Psoas muscle (tissue), 8 donors: ENCODE data around the gene TXNDC5. TPM values are rescaled to one million over a fixed set of nuclear protein-coding genes. Genes with fewer than 3 reads are reported as not detected.

Experiments
- ATAC-seq, 4 donors: fragments of 200-7000 bp; cut with Tn5 transposase; one replicate each; pipeline ENCODE4 v1.9.1; 2020; ENCODE audit warnings: moderate library complexity in 3 of 4, mild to moderate bottlenecking in 2 of 4
- DNase-seq, 2 donors: peaks; one replicate each; pipeline ENCODE4 v3.0.0-alpha.2; 2020
- H3K27ac ChIP-seq: fragments of 200-600 bp; one replicate; pipeline ENCODE4 v1.8.0; 2022
- H3K27me3 ChIP-seq, 3 donors: fragments of 200-600 bp in 1 of 3; one replicate each; pipeline versions ENCODE4 v1.6.1 to v1.8.0; 2013 to 2022; ENCODE audit warnings: low read length in 2 of 3, mild to moderate bottlenecking in 2 of 3, moderate library complexity in 1 of 3; ENCODE audit not compliant: insufficient read depth in 3 of 3
- H3K36me3 ChIP-seq, 2 donors: fragments of 200-600 bp in 1 of 2; one replicate each; pipeline versions ENCODE4 v1.6.1 to v1.8.0; 2013 to 2022; ENCODE audit warnings: low read depth in 1 of 2, mild to moderate bottlenecking in 1 of 2, moderate library complexity in 1 of 2; ENCODE audit not compliant: insufficient read depth in 1 of 2
- H3K4me1 ChIP-seq: fragments of 200-600 bp; one replicate; pipeline ENCODE4 v1.8.0; 2022
- H3K4me3 ChIP-seq: fragments of 200-600 bp; one replicate; pipeline ENCODE4 v1.8.0; 2022; ENCODE audit warnings: mild to moderate bottlenecking
- H3K9me3 ChIP-seq: fragments of 200-600 bp; one replicate; pipeline ENCODE4 v1.8.0; 2022
- WGBS, 3 donors: extraction: QIAGEN DNeasy Blood & Tissue Kit; methylation state at CpG; one replicate each; pipeline versions ENCODE4 v1.1.6 to v1.1.7; 2013; 5-methylcytosine and 5-hydroxymethylcytosine counted together
- intact Hi-C, 2 donors: fragments of 100-400 bp; cut with DNase I; formaldehyde crosslinking; loops; one replicate each; pipeline versions ENCODE4 v1.11.0 to v1.14.2; 2022
- polyA plus RNA-seq, 3 donors: library from polyadenylated mRNA; stranded (reverse); fragments of 200-250 nt; gene quantifications; one replicate each; pipeline ENCODE4 v1.2.3, GENCODE V29; 2013
- total RNA-seq, 4 donors: library from RNA; stranded (reverse); fragmentation: NEBNext Ultra II Directional in 2 of 4; extraction: Animal tissue kit (Norgen Biotek cat#: 25700) in 2 of 4; gene quantifications; one replicate each; pipeline versions ENCODE4 v1.2.1 to v1.2.4, GENCODE V29; 2021 to 2023
- TF ChIP-seq, protein P1 (sequence below): fragments of 200-600 bp; IDR thresholded peaks from one replicate; pipeline ENCODE4 v1.8.0; 2022; ENCODE audit warnings: antibody characterized with exemption
- donor health status: healthy with polysubstance abuse.
- donor health status: DM: no; HTN: no; CAD: no; lungs with moderate emphysema.
- donor health status: Bipolar disorder and iron deficiency.
- donor health status: healthy.
- donor health status: DM: yes; HTN: yes; CAD: no.
- donor health status: DM: no; HTN: no; CAD: no.
- donor health status: DM: no; HTN: no; CAD: no.
- donor health status: DM: yes; HTN: yes; CAD: no.

The TXNDC5 gene
- total and polyA plus RNA-seq, 7 donors: 15.5 to 50.2 (median 24.6) TPM

DNA sequence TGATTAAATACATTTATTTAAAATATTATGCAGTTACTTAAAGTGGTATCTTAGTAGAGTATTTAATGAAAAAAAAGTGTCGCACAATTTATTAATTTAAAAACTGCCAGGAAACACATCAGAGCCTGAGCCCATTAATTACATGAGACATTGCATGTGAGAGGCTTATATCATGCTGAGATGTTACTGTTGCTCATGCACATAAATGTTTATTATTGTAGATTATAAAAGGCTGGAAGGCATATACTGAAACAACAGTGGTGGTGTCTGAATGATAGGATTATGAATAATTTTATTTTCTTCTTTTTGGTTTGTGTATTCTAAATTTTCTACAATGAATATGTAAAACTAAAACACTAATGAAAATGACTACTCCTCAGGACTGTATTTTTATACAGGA, 45.7 kb upstream of the TXNDC5 start:
- Histone ChIP-seq H3K9me3 (no peaks in the 10 kb centered on the region), H3K4me1 (no peaks in the 10 kb centered on the region), H3K27me3 (no peaks in the 10 kb centered on the region), H3K4me3 (no peak overlapping the region), H3K27ac (no peak overlapping the region), H3K36me3 (no peaks in the 10 kb centered on the region)
- ATAC-seq (no peak), DNase-seq (no peak)
- WGBS, 3 donors: 98 to 100% (median 100%) methylated on average over 1 of the region's 1 CpG
- intact Hi-C loops: no loop called here
- TF ChIP-seq, protein P1, sequence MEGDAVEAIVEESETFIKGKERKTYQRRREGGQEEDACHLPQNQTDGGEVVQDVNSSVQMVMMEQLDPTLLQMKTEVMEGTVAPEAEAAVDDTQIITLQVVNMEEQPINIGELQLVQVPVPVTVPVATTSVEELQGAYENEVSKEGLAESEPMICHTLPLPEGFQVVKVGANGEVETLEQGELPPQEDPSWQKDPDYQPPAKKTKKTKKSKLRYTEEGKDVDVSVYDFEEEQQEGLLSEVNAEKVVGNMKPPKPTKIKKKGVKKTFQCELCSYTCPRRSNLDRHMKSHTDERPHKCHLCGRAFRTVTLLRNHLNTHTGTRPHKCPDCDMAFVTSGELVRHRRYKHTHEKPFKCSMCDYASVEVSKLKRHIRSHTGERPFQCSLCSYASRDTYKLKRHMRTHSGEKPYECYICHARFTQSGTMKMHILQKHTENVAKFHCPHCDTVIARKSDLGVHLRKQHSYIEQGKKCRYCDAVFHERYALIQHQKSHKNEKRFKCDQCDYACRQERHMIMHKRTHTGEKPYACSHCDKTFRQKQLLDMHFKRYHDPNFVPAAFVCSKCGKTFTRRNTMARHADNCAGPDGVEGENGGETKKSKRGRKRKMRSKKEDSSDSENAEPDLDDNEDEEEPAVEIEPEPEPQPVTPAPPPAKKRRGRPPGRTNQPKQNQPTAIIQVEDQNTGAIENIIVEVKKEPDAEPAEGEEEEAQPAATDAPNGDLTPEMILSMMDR: no peak

DNA sequence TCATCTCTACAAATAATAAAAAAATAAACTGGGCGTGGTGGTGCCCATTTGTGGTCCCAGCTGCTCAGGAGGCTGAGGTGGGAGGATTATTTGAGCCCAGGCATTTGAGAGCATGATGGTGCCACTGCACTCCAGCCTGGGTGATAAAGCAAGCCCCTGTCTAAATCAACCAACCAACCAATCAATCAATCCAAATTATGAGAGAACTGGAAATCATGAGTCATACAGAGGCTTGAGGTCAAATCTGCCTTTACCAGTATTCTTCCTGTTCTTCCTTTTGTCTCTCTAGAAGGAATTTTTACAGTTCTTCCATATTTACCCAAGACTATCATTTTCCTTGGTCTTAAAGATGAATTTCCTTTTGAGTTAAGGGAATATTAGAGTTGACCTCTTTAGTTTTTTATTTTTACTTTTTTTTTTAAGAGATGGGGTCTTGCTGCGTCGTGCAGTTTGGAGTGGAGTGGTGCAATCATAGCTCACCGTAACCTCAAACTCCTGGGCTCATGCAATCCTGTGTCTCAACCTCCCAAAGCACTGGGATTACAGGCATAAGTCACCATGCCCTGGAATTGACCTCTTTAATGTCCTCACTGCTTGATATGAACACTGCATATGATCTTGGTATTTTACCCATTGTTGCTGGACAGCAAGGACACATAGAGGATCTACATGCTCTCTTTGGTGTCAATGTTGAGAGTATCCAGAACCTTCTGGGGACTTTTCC, 44.1 kb upstream of the TXNDC5 start:
- DNase-seq (no peak), ATAC-seq (no peak)
- 85 to 90% (median 88%) methylated on average over 4 of the region's 4 CpGs for WGBS, 3 donors
- Histone ChIP-seq H3K4me1 (no peaks in the 10 kb centered on the region), H3K27me3 (no peaks in the 10 kb centered on the region), H3K4me3 (no peak overlapping the region), H3K9me3 (no peaks in the 10 kb centered on the region), H3K36me3 (no peaks in the 10 kb centered on the region), H3K27ac (no peak overlapping the region)
- TF ChIP-seq, protein P1: no peak
- intact Hi-C loops: no loop called here

DNA sequence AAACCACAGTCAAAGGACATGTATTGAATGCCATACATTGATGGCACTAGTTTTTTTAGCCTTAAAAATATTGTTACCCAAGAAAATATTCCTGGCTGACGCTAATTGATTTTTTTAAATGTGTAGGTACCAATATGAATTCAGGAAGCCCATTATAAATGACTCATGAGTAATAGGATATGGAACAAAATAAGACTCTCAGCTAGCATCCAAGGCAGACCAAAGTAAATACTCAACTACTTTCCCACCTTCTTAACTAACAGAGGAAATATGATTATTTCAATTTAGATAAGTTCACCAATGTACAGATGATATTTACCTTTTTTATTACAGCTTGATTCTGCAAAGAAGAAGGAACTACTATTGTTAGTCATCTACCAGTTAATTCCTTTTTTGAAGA, 43.2 kb upstream of the TXNDC5 start:
- intact Hi-C loops: no loop called here
- H3K36me3 ChIP-seq: no peaks in the 10 kb centered on the region
- WGBS, 3 donors: 68 to 84% (median 84%) methylated on average over 1 of the region's 1 CpG
- no peaks in the 10 kb centered on the region for H3K27me3 ChIP-seq
- no peak for DNase-seq
- no peak overlapping the region for H3K27ac ChIP-seq
- H3K9me3 ChIP-seq: no peaks in the 10 kb centered on the region
- no peak overlapping the region for H3K4me3 ChIP-seq
- H3K4me1 ChIP-seq: no peaks in the 10 kb centered on the region
- no peak for ATAC-seq
- TF ChIP-seq, protein P1: no peak

DNA sequence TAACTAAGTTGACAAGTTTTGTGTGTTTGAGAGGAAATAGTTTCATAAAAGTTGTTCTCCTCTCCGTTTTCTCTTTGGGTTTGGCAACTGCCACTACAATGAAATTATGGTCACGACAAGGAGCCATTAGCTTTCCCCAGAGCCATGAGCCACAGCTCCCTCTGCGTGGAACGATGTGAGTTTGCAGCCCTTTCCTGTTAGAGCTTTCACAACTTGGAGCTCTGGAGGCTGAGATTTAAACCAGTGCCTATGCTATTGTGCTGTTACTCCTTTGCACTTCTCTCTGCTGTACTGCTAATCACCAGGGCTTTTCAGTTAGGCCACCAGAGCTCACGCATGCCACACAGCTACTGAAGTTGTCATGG, 29.3 kb upstream of the TXNDC5 start:
- no peak overlapping the region for H3K27ac ChIP-seq
- no peaks in the 10 kb centered on the region for H3K27me3 ChIP-seq
- no peak for ATAC-seq

More for the DNA sequence above, 29.3 kb upstream of the TXNDC5 start:
- intact Hi-C loops: no loop called here
- DNase-seq: no peak
- TF ChIP-seq, protein P1: no peak
- no peak overlapping the region for H3K4me3 ChIP-seq
- no peaks in the 10 kb centered on the region for H3K4me1 ChIP-seq
- H3K9me3 ChIP-seq: no peaks in the 10 kb centered on the region
- 33 to 42% (median 34%) methylated on average over 5 of the region's 5 CpGs for WGBS, 3 donors
- H3K36me3 ChIP-seq: no peaks in the 10 kb centered on the region
